H9 (cell line): Measurements from ENCODE around the gene CARHSP1. TPM values are rescaled to one million over a fixed set of nuclear protein-coding genes. Genes with fewer than 3 reads are reported as not detected.

ENCODE experiments used
- DNase-seq: peaks from one replicate; pipeline ENCODE4 v3.0.0-alpha.2; 2017
- H2AFZ ChIP-seq: one replicate; pipeline ENCODE4 v1.6.1; 2013; ENCODE audit warnings: mild to moderate bottlenecking, low read length, control low read depth, moderate library complexity
- H2AK5ac ChIP-seq: 2 replicates; pipeline ENCODE4 v1.6.1; 2013; ENCODE audit warnings: low read length, control low read depth, mixed read lengths; ENCODE audit not compliant: insufficient read length
- H2BK120ac ChIP-seq: one replicate; pipeline ENCODE4 v1.6.1; 2013; ENCODE audit warnings: low read depth, mild to moderate bottlenecking, low read length, control low read depth, inconsistent platforms; ENCODE audit not compliant: poor library complexity, severe bottlenecking
- H2BK12ac ChIP-seq: 2 replicates; pipeline ENCODE4 v1.6.1; 2013; ENCODE audit warnings: low read length, control low read depth, mixed read lengths, low read depth; ENCODE audit not compliant: insufficient read length
- H2BK15ac ChIP-seq: 2 replicates; pipeline ENCODE4 v1.6.1; 2013; ENCODE audit warnings: low read depth, low read length, control low read depth
- H2BK20ac ChIP-seq: one replicate; pipeline ENCODE4 v1.6.1; 2013; ENCODE audit warnings: low read depth, mild to moderate bottlenecking, low read length, control low read depth, inconsistent platforms; ENCODE audit not compliant: poor library complexity, severe bottlenecking
- H2BK5ac ChIP-seq: 2 replicates; pipeline ENCODE4 v1.6.1; 2013; ENCODE audit warnings: low read length, control low read depth, mixed read lengths; ENCODE audit not compliant: insufficient read length
- H3K14ac ChIP-seq: 2 replicates; pipeline ENCODE4 v1.6.1; 2013; ENCODE audit warnings: low read length, control low read depth; ENCODE audit not compliant: insufficient read depth
- H3K18ac ChIP-seq: 2 replicates; pipeline ENCODE4 v1.6.1; 2013; ENCODE audit warnings: low read depth, mild to moderate bottlenecking, mixed read lengths, low read length, control low read depth; ENCODE audit not compliant: insufficient read length
- H3K23ac ChIP-seq: 2 replicates; pipeline ENCODE4 v1.6.1; 2013; ENCODE audit warnings: low read length, control low read depth, mixed read lengths, low read depth; ENCODE audit not compliant: insufficient read length
- H3K23me2 ChIP-seq: 2 replicates; pipeline ENCODE4 v1.6.1; 2013; ENCODE audit warnings: low read depth, mild to moderate bottlenecking, mixed read lengths, low read length, control low read depth; ENCODE audit not compliant: insufficient read length, poor library complexity, severe bottlenecking
- H3K27ac ChIP-seq: 2 replicates; pipeline ENCODE4 v1.5.1; 2013; ENCODE audit warnings: low read length, control low read depth, mixed read lengths, low read depth; ENCODE audit not compliant: insufficient read length
- H3K27me3 ChIP-seq: 2 replicates; pipeline ENCODE4 v1.6.1; 2013; ENCODE audit warnings: low read length, control low read depth, inconsistent platforms; ENCODE audit not compliant: insufficient read depth
- H3K4ac ChIP-seq: 2 replicates; pipeline ENCODE4 v1.6.1; 2013; ENCODE audit warnings: low read depth, mild to moderate bottlenecking, control low read depth, inconsistent platforms, low read length, moderate library complexity
- H3K4me1 ChIP-seq: 2 replicates; pipeline ENCODE4 v1.6.1; 2013; ENCODE audit warnings: low read length, control low read depth, inconsistent platforms; ENCODE audit not compliant: insufficient read depth
- H3K4me2 ChIP-seq: 2 replicates; pipeline ENCODE4 v1.6.1; 2013; ENCODE audit warnings: low read length, control low read depth, mixed read lengths; ENCODE audit not compliant: insufficient read length, insufficient read depth
- H3K56ac ChIP-seq: 2 replicates; pipeline ENCODE4 v1.6.1; 2013; ENCODE audit warnings: low read depth, mild to moderate bottlenecking, mixed read lengths, low read length, control low read depth; ENCODE audit not compliant: insufficient read length
- H3K79me1 ChIP-seq: 2 replicates; pipeline ENCODE4 v1.6.1; 2013; ENCODE audit warnings: low read depth, mild to moderate bottlenecking, moderate library complexity, low read length, control low read depth, inconsistent platforms; ENCODE audit not compliant: insufficient read depth, poor library complexity, severe bottlenecking
- H3K79me2 ChIP-seq: 2 replicates; pipeline ENCODE4 v1.6.1; 2013; ENCODE audit warnings: low read length, control low read depth, inconsistent platforms; ENCODE audit not compliant: insufficient read depth
- H3K9ac ChIP-seq: 2 replicates; pipeline ENCODE4 v1.6.1; 2013; ENCODE audit warnings: low read length, control low read depth, mixed read lengths; ENCODE audit not compliant: insufficient read length; ENCODE audit errors: extremely low read depth
- H3K9me3 ChIP-seq: one replicate; pipeline ENCODE4 v1.6.1; 2013; ENCODE audit warnings: low read depth, low read length, inconsistent platforms; ENCODE audit not compliant: control insufficient read depth
- H3T11ph ChIP-seq: one replicate; pipeline ENCODE4 v1.6.1; 2013; ENCODE audit warnings: mild to moderate bottlenecking, low read length, control low read depth, inconsistent platforms
- H4K20me1 ChIP-seq: one replicate; pipeline ENCODE4 v1.6.1; 2013; ENCODE audit not compliant: control insufficient read depth, insufficient read length, insufficient read depth
- H4K5ac ChIP-seq: 2 replicates; pipeline ENCODE4 v1.6.1; 2013; ENCODE audit warnings: low read depth, mild to moderate bottlenecking, mixed read lengths, low read length, control low read depth; ENCODE audit not compliant: insufficient read length
- H4K8ac ChIP-seq: replicated peaks from 2 replicates; pipeline ENCODE4 v1.6.1; 2013; ENCODE audit warnings: low read length, control low read depth, mixed read lengths, low read depth; ENCODE audit not compliant: insufficient read length
- H4K91ac ChIP-seq: 2 replicates; pipeline ENCODE4 v1.6.1; 2013; ENCODE audit warnings: low read depth, mild to moderate bottlenecking, moderate library complexity, mixed read lengths, low read length, control low read depth; ENCODE audit not compliant: insufficient read length
- H3K27ac Mint-ChIP-seq, 3 experiments: 2 replicates in 2 of 3; 3 replicates in 1 of 3; pipeline ENCODE4 v1.8.0; 2020 to 2021; ENCODE audit warnings: mixed read lengths in 3 of 3, mild to moderate bottlenecking in 1 of 3, moderate library complexity in 1 of 3
- H3K27me3 Mint-ChIP-seq: 2 replicates; pipeline ENCODE4 v1.8.0; 2021; ENCODE audit warnings: low read depth, mild to moderate bottlenecking, moderate library complexity, mixed read lengths
- H3K36me3 Mint-ChIP-seq, 3 experiments: 2 replicates in 2 of 3; 3 replicates in 1 of 3; pipeline ENCODE4 v1.8.0; 2020 to 2021; ENCODE audit warnings: low read depth in 3 of 3, mixed read lengths in 3 of 3; ENCODE audit not compliant: insufficient read depth in 1 of 3
- H3K4me1 Mint-ChIP-seq, 2 experiments: 2 replicates each; pipeline ENCODE4 v1.8.0; 2020; ENCODE audit warnings: mixed read lengths in 2 of 2
- H3K4me3 Mint-ChIP-seq, 2 experiments: 2 replicates in 1 of 2; 3 replicates in 1 of 2; pipeline ENCODE4 v1.8.0; 2020 to 2021; ENCODE audit warnings: mild to moderate bottlenecking in 2 of 2, mixed read lengths in 2 of 2, moderate library complexity in 1 of 2
- H3K9me3 Mint-ChIP-seq, 2 experiments: 2 replicates in 1 of 2; 3 replicates in 1 of 2; pipeline ENCODE4 v1.8.0; 2020; ENCODE audit warnings: mild to moderate bottlenecking in 2 of 2, mixed read lengths in 2 of 2, moderate library complexity in 1 of 2
- WGBS: extraction: QIAGEN DNeasy Blood & Tissue Kit; methylation state at CpG from one replicate; pipeline ENCODE4 v1.1.7; 2013; ENCODE audit warnings: missing lambda C conversion rate, low lambda C conversion rate, mixed read lengths; ENCODE audit not compliant: insufficient read length; ENCODE audit errors: extremely low coverage; 5-methylcytosine and 5-hydroxymethylcytosine counted together
- total RNA-seq: library from RNA; stranded (reverse); gene quantifications from 2 replicates; pipeline ENCODE4 v1.2.1, GENCODE V29; 2021
- TF ChIP-seq, protein P1 (sequence below): fragments of 200-600 bp; sonication (generic); conservative IDR thresholded peaks from 3 replicates; pipeline ENCODE4 v1.8.0; 2021; ENCODE audit warnings: antibody characterized with exemption, mild to moderate bottlenecking

Gene CARHSP1
- total RNA-seq, 1 experiment from 2014 or later: 194 TPM

DNA sequence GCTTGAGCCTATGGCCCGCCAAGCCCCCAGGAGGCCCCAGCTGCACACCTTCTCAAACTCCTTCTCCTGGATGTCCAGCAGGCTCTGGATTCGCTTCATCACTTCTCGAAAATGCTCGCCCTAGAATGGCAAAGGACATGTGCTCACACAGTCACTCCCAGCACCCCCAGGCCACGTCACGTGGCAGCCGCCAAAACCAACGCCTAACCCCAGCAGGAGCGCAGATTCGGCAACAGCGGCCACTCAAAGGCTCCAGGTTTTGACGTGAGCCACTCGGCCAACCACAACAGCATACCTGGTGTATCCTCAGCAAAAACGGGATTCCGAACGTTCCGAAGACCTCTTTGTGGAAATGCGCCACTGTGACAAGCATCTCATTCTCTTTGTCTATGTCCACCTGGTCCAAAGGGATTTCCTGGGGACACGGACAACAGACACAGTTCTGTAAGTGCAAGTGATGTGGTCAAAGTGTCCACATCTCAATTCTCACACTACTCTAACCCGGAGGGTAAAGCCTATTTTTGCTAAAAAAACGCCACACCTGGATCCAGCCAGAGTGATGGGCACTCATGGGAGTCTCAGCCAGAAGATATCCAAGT is 26.0 kb upstream of the CARHSP1 start:
- H2BK15ac ChIP-seq: no peak overlapping the region
- H3K27me3 Mint-ChIP-seq: peaks cover 1% of the 10 kb centered on the region; the same call in 1 of the 2 replicates
- no peak overlapping the region for H4K5ac ChIP-seq
- H2BK5ac ChIP-seq: no peak overlapping the region
- no peak overlapping the region for H3K4ac ChIP-seq
- no peaks in the 10 kb centered on the region for H3K9me3 ChIP-seq
- H3K9ac ChIP-seq: no peak overlapping the region
- no peaks in the 10 kb centered on the region for H3K79me1 ChIP-seq
- H3T11ph ChIP-seq: no peak overlapping the region
- H2AK5ac ChIP-seq: no peak overlapping the region
- H3K56ac ChIP-seq: no peak overlapping the region
- no peak overlapping the region for H2AFZ ChIP-seq
- no peak overlapping the region for H3K27ac ChIP-seq
- H4K91ac ChIP-seq: no peak overlapping the region
- H3K23ac ChIP-seq: no peak overlapping the region
- H2BK20ac ChIP-seq: no peak overlapping the region
- no peaks in the 10 kb centered on the region for H3K9me3 Mint-ChIP-seq
- H3K18ac ChIP-seq: no peak overlapping the region
- peak overlapping the region in 1 of 3 experiments; percentile 69; a peak in 1 of 7 replicates for H3K27ac Mint-ChIP-seq
- TF ChIP-seq, protein P1, sequence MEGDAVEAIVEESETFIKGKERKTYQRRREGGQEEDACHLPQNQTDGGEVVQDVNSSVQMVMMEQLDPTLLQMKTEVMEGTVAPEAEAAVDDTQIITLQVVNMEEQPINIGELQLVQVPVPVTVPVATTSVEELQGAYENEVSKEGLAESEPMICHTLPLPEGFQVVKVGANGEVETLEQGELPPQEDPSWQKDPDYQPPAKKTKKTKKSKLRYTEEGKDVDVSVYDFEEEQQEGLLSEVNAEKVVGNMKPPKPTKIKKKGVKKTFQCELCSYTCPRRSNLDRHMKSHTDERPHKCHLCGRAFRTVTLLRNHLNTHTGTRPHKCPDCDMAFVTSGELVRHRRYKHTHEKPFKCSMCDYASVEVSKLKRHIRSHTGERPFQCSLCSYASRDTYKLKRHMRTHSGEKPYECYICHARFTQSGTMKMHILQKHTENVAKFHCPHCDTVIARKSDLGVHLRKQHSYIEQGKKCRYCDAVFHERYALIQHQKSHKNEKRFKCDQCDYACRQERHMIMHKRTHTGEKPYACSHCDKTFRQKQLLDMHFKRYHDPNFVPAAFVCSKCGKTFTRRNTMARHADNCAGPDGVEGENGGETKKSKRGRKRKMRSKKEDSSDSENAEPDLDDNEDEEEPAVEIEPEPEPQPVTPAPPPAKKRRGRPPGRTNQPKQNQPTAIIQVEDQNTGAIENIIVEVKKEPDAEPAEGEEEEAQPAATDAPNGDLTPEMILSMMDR: no peak
- no peaks in the 10 kb centered on the region for H4K20me1 ChIP-seq
- peaks cover 0 to under 1% of the 10 kb centered on the region in 2 experiments; a peak in 2 of 4 replicates for H3K4me1 Mint-ChIP-seq
- no CpG with 5 or more reads among the region's 21 CpGs for WGBS
- no peak for DNase-seq
- peaks cover 74 to 98% (median 98%) of the 10 kb centered on the region in 3 experiments for H3K36me3 Mint-ChIP-seq
- no peaks in the 10 kb centered on the region for H3K4me1 ChIP-seq
- H3K23me2 ChIP-seq: no peaks in the 10 kb centered on the region
- H3K4me2 ChIP-seq: no peak overlapping the region
- no peak overlapping the region for H4K8ac ChIP-seq
- no peak overlapping the region for H3K14ac ChIP-seq
- no peak overlapping the region for H3K4me3 Mint-ChIP-seq
- H2BK120ac ChIP-seq: no peak overlapping the region
- no peaks in the 10 kb centered on the region for H3K27me3 ChIP-seq
- no peak overlapping the region for H2BK12ac ChIP-seq
- no peaks in the 10 kb centered on the region for H3K79me2 ChIP-seq
